ENCODE data around the gene HYAL1. TPM values are rescaled to one million over a fixed set of nuclear protein-coding genes. Genes with fewer than 3 reads are reported as not detected.

HYAL1 gene
- total RNA-seq, 1 experiment from 2014 or later = 1.5 TPM

DNA sequence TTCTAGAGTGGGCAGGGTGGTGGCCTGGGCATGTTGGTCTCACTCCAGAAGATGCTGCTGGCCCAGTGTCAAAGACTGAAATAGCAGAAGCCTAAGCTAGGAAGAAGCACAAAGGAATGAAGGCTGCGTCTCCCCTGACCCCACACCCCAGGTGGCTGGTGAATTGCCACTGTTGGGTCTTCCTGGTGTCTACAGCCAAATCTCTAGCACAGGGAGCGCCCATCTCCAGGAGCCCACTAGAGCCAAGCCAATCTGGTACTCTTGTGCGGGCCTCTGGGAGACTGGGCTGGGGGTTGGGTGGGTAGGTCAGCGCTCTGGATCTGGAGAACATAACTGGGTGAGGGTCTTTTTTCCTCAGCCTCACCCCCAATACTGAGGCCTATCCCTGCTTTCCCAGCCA is 23.8 kb upstream of the HYAL1 start:
- CTCF ChIA-PET = interaction anchor here (1.6 to 1.8 kb wide), 2 partner anchors 10 to 35 kb away, joined by 6 to 14 read pairs; partner anchors contain the start of gene IFRD2
- Mint-ChIP-seq H3K36me3 (ENCODE audit: insufficient read depth, unreplicated experiment) (peaks cover 36% of the 10 kb centered on the region), H3K4me1 (ENCODE audit: low read depth, unreplicated experiment) (no peaks in the 10 kb centered on the region), H3K27me3 (ENCODE audit: unreplicated experiment) (no peaks in the 10 kb centered on the region), H3K4me3 (ENCODE audit: low read depth, unreplicated experiment) (peak overlapping the region; percentile 82), H3K9me3 (ENCODE audit: low read depth, unreplicated experiment) (no peaks in the 10 kb centered on the region), H3K27ac (ENCODE audit: unreplicated experiment) (peak overlapping the region; percentile 64)
- DNase-seq = no peak
- TF ChIP-seq, protein P1, sequence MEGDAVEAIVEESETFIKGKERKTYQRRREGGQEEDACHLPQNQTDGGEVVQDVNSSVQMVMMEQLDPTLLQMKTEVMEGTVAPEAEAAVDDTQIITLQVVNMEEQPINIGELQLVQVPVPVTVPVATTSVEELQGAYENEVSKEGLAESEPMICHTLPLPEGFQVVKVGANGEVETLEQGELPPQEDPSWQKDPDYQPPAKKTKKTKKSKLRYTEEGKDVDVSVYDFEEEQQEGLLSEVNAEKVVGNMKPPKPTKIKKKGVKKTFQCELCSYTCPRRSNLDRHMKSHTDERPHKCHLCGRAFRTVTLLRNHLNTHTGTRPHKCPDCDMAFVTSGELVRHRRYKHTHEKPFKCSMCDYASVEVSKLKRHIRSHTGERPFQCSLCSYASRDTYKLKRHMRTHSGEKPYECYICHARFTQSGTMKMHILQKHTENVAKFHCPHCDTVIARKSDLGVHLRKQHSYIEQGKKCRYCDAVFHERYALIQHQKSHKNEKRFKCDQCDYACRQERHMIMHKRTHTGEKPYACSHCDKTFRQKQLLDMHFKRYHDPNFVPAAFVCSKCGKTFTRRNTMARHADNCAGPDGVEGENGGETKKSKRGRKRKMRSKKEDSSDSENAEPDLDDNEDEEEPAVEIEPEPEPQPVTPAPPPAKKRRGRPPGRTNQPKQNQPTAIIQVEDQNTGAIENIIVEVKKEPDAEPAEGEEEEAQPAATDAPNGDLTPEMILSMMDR (IDR thresholded peaks at IDR 0.05; ENCODE audit: unreplicated experiment) = no peak
- BruUV-seq (replicated peaks) = no TSS peak
- intact Hi-C loops (cut with micrococcal nuclease; ENCODE audit: unreplicated experiment) = loop anchor here (10.0 kb wide), 1 partner anchor 52 kb away; the partner anchor contains the start of gene LSMEM2

DNA sequence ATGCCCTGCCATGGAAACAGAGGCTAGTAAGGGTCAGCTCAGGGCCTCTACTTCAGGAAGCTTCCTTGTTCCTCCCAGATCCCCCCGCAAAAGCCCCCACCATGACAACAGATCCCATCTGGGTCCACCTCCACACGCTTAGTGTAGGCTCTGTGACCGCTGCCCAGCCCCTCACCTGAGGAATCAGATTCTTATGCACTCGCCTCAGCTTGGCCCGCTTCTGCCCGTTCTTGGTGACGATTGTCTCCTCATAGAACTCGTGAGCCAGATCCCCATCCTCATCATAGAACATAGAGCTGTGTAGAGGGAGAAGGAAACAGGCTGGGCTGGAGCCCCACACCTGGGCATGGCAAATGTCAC is 22.8 kb upstream of the HYAL1 start:
- Mint-ChIP-seq H3K27me3 (ENCODE audit: unreplicated experiment) (no peaks in the 10 kb centered on the region), H3K27ac (ENCODE audit: unreplicated experiment) (no peak overlapping the region), H3K36me3 (ENCODE audit: insufficient read depth, unreplicated experiment) (peaks cover 42% of the 10 kb centered on the region), H3K9me3 (ENCODE audit: low read depth, unreplicated experiment) (no peaks in the 10 kb centered on the region), H3K4me1 (ENCODE audit: low read depth, unreplicated experiment) (no peaks in the 10 kb centered on the region), H3K4me3 (ENCODE audit: low read depth, unreplicated experiment) (no peak overlapping the region)
- TF ChIP-seq, protein P1 (IDR thresholded peaks at IDR 0.05; ENCODE audit: unreplicated experiment) = no peak
- intact Hi-C loops (cut with micrococcal nuclease; ENCODE audit: unreplicated experiment) = loop anchor here (10.0 kb wide), 1 partner anchor 51 kb away; the partner anchor contains the start of gene LSMEM2
- BruUV-seq (replicated peaks) = no TSS peak
- CTCF ChIA-PET = no interaction called here
- no peak for DNase-seq

DNA sequence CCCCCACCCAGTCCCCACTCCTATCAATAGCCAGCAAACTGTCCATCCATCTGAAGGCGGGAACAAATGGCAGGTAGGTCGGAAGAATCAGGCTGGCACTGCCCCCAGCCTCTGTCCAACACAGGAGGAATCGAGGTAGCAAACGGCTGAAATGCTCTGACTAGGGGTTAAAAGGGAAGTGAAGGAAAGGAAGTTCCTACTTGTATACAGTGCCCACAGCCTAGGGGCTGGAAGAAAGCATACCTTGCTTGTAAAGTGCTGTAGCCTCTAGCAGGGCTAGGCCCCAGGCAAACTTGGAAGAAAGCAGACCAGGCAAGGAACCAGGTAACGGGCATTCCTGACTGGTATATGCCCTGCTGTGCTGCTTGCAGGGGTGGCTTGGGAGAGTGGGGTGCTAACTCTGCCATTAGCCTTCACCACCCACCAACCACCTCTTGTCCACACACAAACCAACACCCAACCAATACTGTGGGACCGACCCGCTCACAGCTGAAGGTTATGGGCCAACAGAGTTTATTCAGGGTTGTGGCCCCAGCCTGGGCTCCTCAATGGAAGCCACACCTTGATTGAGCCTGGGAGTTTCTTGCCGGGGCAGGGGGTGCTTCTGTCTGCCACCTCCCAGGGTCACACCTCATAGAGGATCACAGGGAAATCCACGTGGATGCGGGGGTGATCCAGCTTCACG is 22.3 kb upstream of the HYAL1 start:
- Mint-ChIP-seq H3K27ac (ENCODE audit: unreplicated experiment) (no peak overlapping the region), H3K36me3 (ENCODE audit: insufficient read depth, unreplicated experiment) (peaks cover 45% of the 10 kb centered on the region), H3K4me3 (ENCODE audit: low read depth, unreplicated experiment) (no peak overlapping the region), H3K4me1 (ENCODE audit: low read depth, unreplicated experiment) (no peaks in the 10 kb centered on the region), H3K27me3 (ENCODE audit: unreplicated experiment) (no peaks in the 10 kb centered on the region), H3K9me3 (ENCODE audit: low read depth, unreplicated experiment) (no peaks in the 10 kb centered on the region)
- CTCF ChIA-PET = interaction anchor here (1.0 to 1.6 kb wide), 2 partner anchors 23 to 26 kb away, joined by 4 to 7 read pairs; partner anchors contain the start of genes HYAL1, HYAL3 and NAA80
- intact Hi-C loops (cut with micrococcal nuclease; ENCODE audit: unreplicated experiment) = loop anchor here (10.0 kb wide), 1 partner anchor 51 kb away; the partner anchor contains the start of gene LSMEM2
- no TSS peak for BruUV-seq (replicated peaks)
- TF ChIP-seq, protein P1 (IDR thresholded peaks at IDR 0.05; ENCODE audit: unreplicated experiment) = no peak
- no peak for DNase-seq

DNA sequence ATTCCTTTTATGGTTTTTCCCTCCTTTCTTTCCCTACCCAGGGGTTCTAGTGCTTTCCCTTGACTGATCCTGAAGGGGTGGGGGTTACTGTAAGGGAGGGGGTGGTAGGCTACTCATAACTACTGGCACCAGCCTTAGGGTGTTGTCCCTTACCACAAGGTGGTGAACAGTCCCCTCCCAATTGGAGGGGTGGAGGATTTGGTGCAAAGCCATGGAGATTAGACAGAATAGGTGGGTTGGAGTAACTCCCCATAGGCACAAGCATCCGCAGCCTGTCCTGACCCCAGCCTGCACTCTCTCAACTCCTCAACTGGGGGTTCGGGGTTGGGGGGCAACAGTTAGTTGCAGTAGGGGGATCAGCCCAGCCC is 21.7 kb upstream of the HYAL1 start:
- CTCF ChIA-PET = interaction anchor here (1.0 to 1.6 kb wide), 2 partner anchors 22 to 26 kb away, joined by 4 to 7 read pairs; partner anchors contain the start of genes HYAL1, HYAL3 and NAA80
- Mint-ChIP-seq H3K4me1 (ENCODE audit: low read depth, unreplicated experiment) (no peaks in the 10 kb centered on the region), H3K9me3 (ENCODE audit: low read depth, unreplicated experiment) (no peaks in the 10 kb centered on the region), H3K27me3 (ENCODE audit: unreplicated experiment) (no peaks in the 10 kb centered on the region), H3K4me3 (ENCODE audit: low read depth, unreplicated experiment) (no peak overlapping the region), H3K27ac (ENCODE audit: unreplicated experiment) (no peak overlapping the region), H3K36me3 (ENCODE audit: insufficient read depth, unreplicated experiment) (peaks cover 45% of the 10 kb centered on the region)
- TF ChIP-seq, protein P1 (IDR thresholded peaks at IDR 0.05; ENCODE audit: unreplicated experiment) = no peak
- no TSS peak for BruUV-seq (replicated peaks)
- intact Hi-C loops (cut with micrococcal nuclease; ENCODE audit: unreplicated experiment) = loop anchor here (10.0 kb wide), 1 partner anchor 50 kb away; the partner anchor contains the start of gene LSMEM2
- DNase-seq = no peak
